Thymus (tissue), 11 donors: ENCODE results near the gene FBXW11. TPM values are rescaled to one million over a fixed set of nuclear protein-coding genes. Genes with fewer than 3 reads are reported as not detected.
"Not testable (repeated sequence)": the region's sequence is repeated elsewhere in the genome, so short reads cannot be mapped to it uniquely, and the experiment has no call there.

Experiments
- DNase-seq, 9 donors: peaks; one replicate each; pipeline ENCODE4 v3.0.0-alpha.2; 2013; ENCODE audit warnings: low spot score in 9 of 9, low read depth in 6 of 9, missing footprints in 1 of 9
- H3K27ac ChIP-seq, 2 donors: one replicate each; pipeline ENCODE4 v1.5.1; 2013; ENCODE audit warnings: control low read depth in 1 of 2, low read depth in 1 of 2, low read length in 1 of 2, mild to moderate bottlenecking in 1 of 2, moderate library complexity in 1 of 2
- H3K27me3 ChIP-seq, 2 donors: one replicate each; pipeline ENCODE4 v1.5.1; 2013; ENCODE audit warnings: low read length in 1 of 2; ENCODE audit not compliant: control insufficient read depth in 2 of 2, insufficient read depth in 1 of 2
- H3K36me3 ChIP-seq, 2 donors: one replicate each; pipeline ENCODE4 v1.5.1; 2013; ENCODE audit warnings: low read length in 1 of 2, mild to moderate bottlenecking in 1 of 2, moderate library complexity in 1 of 2; ENCODE audit not compliant: control insufficient read depth in 2 of 2, insufficient read depth in 2 of 2
- H3K4me1 ChIP-seq, 2 donors: one replicate each; pipeline ENCODE4 v1.5.1; 2013; ENCODE audit warnings: low read length in 2 of 2; ENCODE audit not compliant: control insufficient read depth in 2 of 2, insufficient read depth in 2 of 2
- H3K4me3 ChIP-seq, 2 donors: one replicate each; pipeline ENCODE4 v1.5.1; 2013; ENCODE audit warnings: low read length in 2 of 2, control low read depth in 1 of 2, mild to moderate bottlenecking in 1 of 2
- H3K9me3 ChIP-seq, 2 donors: one replicate each; pipeline ENCODE4 v1.5.1; 2013; ENCODE audit warnings: low read length in 1 of 2, mild to moderate bottlenecking in 1 of 2; ENCODE audit not compliant: control insufficient read depth in 2 of 2, insufficient read depth in 1 of 2
- WGBS: extraction: QIAGEN DNeasy Blood & Tissue Kit; methylation state at CpG from one replicate; pipeline ENCODE4 v1.1.7; 2013; 5-methylcytosine and 5-hydroxymethylcytosine counted together
- polyA plus RNA-seq: library from polyadenylated mRNA; stranded (reverse); fragments of 200-250 nt; gene quantifications from one replicate; pipeline ENCODE4 v1.2.3, GENCODE V29; 2013
- total RNA-seq: library from RNA; stranded (reverse); fragments of 120-200 nt; gene quantifications from one replicate; pipeline ENCODE4 v1.2.4, GENCODE V29; 2013
- donor health status: healthy.

FBXW11 gene
- total and polyA plus RNA-seq, 2 donors: 12.5 to 27.5 TPM

GRCh38 chr5:171893290-171893886 is 113.0 kb downstream of the FBXW11 start:
- Histone ChIP-seq H3K27me3 (no peaks in the 10 kb centered on the region), H3K9me3 (no peaks in the 10 kb centered on the region), H3K4me1 (no peaks in the 10 kb centered on the region), H3K36me3 (peaks cover 6 to 14% of the 10 kb centered on the region in 2 donors), H3K27ac (no peak overlapping the region), H3K4me3 (no peak overlapping the region)
- 96% methylated on average over 4 of the region's 4 CpGs for WGBS
- no peak for DNase-seq

DNA sequence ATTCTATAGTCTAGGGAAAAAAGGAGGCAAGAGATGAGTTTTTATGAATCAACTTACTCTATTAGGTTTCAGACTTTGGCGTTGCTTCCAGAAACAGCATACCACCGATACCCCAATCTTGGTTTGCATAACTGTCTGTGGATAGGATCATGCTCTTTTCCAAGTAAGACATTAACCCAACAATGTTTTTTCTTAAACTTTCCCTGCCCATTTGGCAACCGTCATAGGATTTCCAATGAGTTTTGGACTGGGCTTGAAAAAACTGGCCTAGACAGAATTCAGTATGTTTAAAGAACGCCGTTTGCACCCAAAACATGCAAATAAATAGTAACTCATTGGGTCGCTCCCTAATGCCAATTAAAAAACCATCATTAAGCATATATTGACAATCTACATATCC is 114.8 kb downstream of the FBXW11 start:
- Histone ChIP-seq H3K27me3 (no peaks in the 10 kb centered on the region), H3K9me3 (no peaks in the 10 kb centered on the region), H3K4me1 (no peaks in the 10 kb centered on the region), H3K27ac (no peak overlapping the region), H3K36me3 (peaks cover 9 to 19% of the 10 kb centered on the region in 2 donors), H3K4me3 (no peak overlapping the region)
- WGBS: 82% methylated on average over 6 of the region's 6 CpGs
- DNase-seq: no peak

DNA sequence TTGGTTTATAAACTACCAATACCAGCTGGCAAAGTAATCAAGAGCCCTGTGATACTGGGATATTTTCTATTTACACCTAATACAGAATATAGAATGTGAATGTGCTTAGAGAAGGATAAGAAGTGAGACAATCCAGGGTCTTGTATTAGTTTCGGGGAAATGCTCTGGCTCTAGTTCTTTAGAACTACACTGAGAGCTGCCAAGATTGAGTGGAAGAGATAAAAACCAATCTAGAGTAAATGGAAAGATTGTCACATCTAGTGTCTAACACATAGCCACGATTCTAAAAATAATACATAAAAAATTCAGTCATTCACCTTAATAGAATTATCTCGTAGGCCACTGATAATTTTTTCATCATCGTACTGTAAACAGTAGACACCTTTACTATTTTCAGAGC is 115.3 kb downstream of the FBXW11 start:
- Histone ChIP-seq H3K27me3 (no peaks in the 10 kb centered on the region), H3K27ac (no peak overlapping the region), H3K4me3 (no peak overlapping the region), H3K9me3 (no peaks in the 10 kb centered on the region), H3K4me1 (no peaks in the 10 kb centered on the region), H3K36me3 (peaks cover 9 to 19% of the 10 kb centered on the region in 2 donors)
- DNase-seq: no peak
- 99% methylated on average over 4 of the region's 4 CpGs for WGBS

- no peaks in the 10 kb centered on the region for H3K27me3 ChIP-seq
- no peak overlapping the region for H3K4me3 ChIP-seq
- 97% methylated on average over 3 of the region's 3 CpGs for WGBS
- DNase-seq: no peak
- no peaks in the 10 kb centered on the region for H3K4me1 ChIP-seq
- H3K36me3 ChIP-seq: peaks cover 16 to 20% of the 10 kb centered on the region in 2 donors
- H3K9me3 ChIP-seq: no peaks in the 10 kb centered on the region
- no peak overlapping the region for H3K27ac ChIP-seq
Measured at GRCh38 chr5:171888051-171888481, 118.4 kb downstream of the FBXW11 start.

- not testable (repeated sequence) for H3K27ac ChIP-seq, H3K4me3 ChIP-seq, DNase-seq, H3K27me3 ChIP-seq, H3K9me3 ChIP-seq, H3K4me1 ChIP-seq
- no CpG with 5 or more reads among the region's 2 CpGs for WGBS
- peaks cover 16 to 18% of the 10 kb centered on the region in 2 donors for H3K36me3 ChIP-seq
Measured at GRCh38 chr5:171886037-171886436, 120.4 kb downstream of the FBXW11 start.

- H3K9me3 ChIP-seq: no peaks in the 10 kb centered on the region
- no peak overlapping the region for H3K27ac ChIP-seq
- no peaks in the 10 kb centered on the region for H3K4me1 ChIP-seq
- WGBS: 97% methylated on average over 4 of the region's 4 CpGs
- no peak for DNase-seq
- H3K36me3 ChIP-seq: peaks cover 10 to 14% of the 10 kb centered on the region in 2 donors
- H3K27me3 ChIP-seq: no peaks in the 10 kb centered on the region
- H3K4me3 ChIP-seq: no peak overlapping the region
Measured at GRCh38 chr5:171882118-171882517, 124.3 kb downstream of the FBXW11 start.

DNA sequence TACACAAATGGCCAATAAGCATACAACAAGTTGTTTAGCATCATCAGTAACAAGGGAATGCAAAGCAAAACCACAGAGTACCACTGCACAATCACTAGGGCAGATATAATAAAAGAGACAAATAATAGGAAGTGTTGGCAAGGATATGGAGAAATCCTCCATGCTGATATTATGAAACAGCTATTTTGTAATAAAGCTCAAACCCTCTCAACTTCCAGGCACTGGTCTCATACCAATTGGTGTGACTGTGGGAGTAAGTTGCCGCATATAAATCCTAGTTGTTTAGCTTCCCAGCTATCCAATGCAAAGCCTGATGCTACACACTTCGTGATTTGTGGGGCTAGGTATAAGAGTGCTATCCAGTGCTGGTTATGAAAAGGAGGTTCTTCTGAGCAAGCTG is 132.2 kb downstream of the FBXW11 start:
- WGBS: 100% methylated on average over 2 of the region's 2 CpGs
- Histone ChIP-seq H3K9me3 (no peaks in the 10 kb centered on the region), H3K4me1 (no peaks in the 10 kb centered on the region), H3K27me3 (no peaks in the 10 kb centered on the region), H3K4me3 (no peak overlapping the region), H3K36me3 (peaks cover 37 to 54% of the 10 kb centered on the region in 2 donors), H3K27ac (no peak overlapping the region)
- no peak for DNase-seq

GRCh38 chr5:171872666-171873065 is 133.8 kb downstream of the FBXW11 start:
- H3K9me3 ChIP-seq: no peaks in the 10 kb centered on the region
- H3K4me3 ChIP-seq: no peak overlapping the region
- no peaks in the 10 kb centered on the region for H3K27me3 ChIP-seq
- WGBS: over 99% methylated on average over 5 of the region's 5 CpGs
- H3K36me3 ChIP-seq: peaks cover 42 to 62% of the 10 kb centered on the region in 2 donors
- no peak overlapping the region for H3K27ac ChIP-seq
- no peak for DNase-seq
- H3K4me1 ChIP-seq: no peaks in the 10 kb centered on the region

DNA sequence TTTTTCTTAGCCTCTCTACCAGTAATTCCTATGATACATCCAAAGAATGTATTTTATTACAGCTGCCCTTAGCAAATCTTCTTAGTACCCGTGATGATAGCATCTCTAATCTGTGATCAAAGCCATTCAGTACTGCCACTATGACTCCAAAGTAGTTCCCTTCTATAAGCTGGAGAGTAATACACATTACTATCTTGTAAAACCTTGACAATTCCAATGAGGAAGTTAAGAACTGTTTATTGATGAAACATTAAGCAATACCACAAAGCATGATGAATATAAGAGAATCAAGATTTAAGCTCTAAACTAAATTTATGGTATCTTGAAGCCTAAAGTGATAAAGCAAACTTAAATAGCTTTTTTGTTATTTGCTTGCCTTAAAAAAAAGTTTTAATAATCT is 134.7 kb downstream of the FBXW11 start:
- Histone ChIP-seq H3K27me3 (no peaks in the 10 kb centered on the region), H3K4me3 (no peak overlapping the region), H3K36me3 (peaks cover 38 to 57% of the 10 kb centered on the region in 2 donors), H3K4me1 (no peaks in the 10 kb centered on the region), H3K9me3 (no peaks in the 10 kb centered on the region), H3K27ac (no peak overlapping the region)
- no peak for DNase-seq
- WGBS: 92% methylated on average over 1 of the region's 1 CpG
